Breast epithelium (tissue), 3 donors: ENCODE results near the gene COX17.

ENCODE experiments used
- CTCF ChIP-seq, 3 donors: fragments of 450-650 bp; IDR thresholded peaks; one replicate each; pipeline ENCODE4 v1.5.1; 2016 to 2017; ENCODE audit warnings: antibody characterized with exemption in 3 of 3, mild to moderate bottlenecking in 3 of 3, moderate library complexity in 3 of 3
- POLR2AphosphoS5 ChIP-seq, 3 donors: sonication (generic); formaldehyde crosslinking; IDR thresholded peaks; one replicate each; pipeline ENCODE4 v1.6.1; 2017; ENCODE audit warnings: antibody characterized with exemption in 3 of 3

- no peak for TF ChIP-seq CTCF (IDR thresholded peaks at IDR 0.05)
- no peak for TF ChIP-seq POLR2AphosphoS5 (IDR thresholded peaks at IDR 0.05)
These were observed 6.2 kb upstream of the COX17 start for GRCh38 chr3:119683421-119683820.
